ENCODE results near the gene CYBC1.
"Not testable (repeated sequence)": the region's sequence is repeated elsewhere in the genome, so short reads cannot be mapped to it uniquely, and the experiment has no call there.

CYBC1 gene

GRCh38 chr17:82477934-82478333 lies 27.4 kb upstream of the CYBC1 start:
- no peak for DNase-seq (ENCODE audit: low read depth)

GRCh38 chr17:82475458-82475857 lies 24.9 kb upstream of the CYBC1 start:
- DNase-seq (ENCODE audit: low read depth): peak; percentile 31

GRCh38 chr17:82474223-82475010 lies 23.9 kb upstream of the CYBC1 start:
- DNase-seq (ENCODE audit: low read depth): no peak

GRCh38 chr17:82470065-82470464 lies 19.5 kb upstream of the CYBC1 start:
- DNase-seq (ENCODE audit: low read depth): no peak

GRCh38 chr17:82468692-82469091 lies 18.1 kb upstream of the CYBC1 start:
- no peak for DNase-seq (ENCODE audit: low read depth)

- DNase-seq (ENCODE audit: low read depth): no peak
Observed at GRCh38 chr17:82465023-82465603, 14.6 kb upstream of the CYBC1 start.

- DNase-seq (ENCODE audit: low read depth): no peak
Observed at GRCh38 chr17:82464567-82464929, 14.0 kb upstream of the CYBC1 start.

GRCh38 chr17:82463925-82464566 lies 13.5 kb upstream of the CYBC1 start:
- no peak for DNase-seq (ENCODE audit: low read depth)

- no peak for DNase-seq (ENCODE audit: low read depth)
Observed at GRCh38 chr17:82463391-82463790, 12.8 kb upstream of the CYBC1 start.

- no peak for DNase-seq (ENCODE audit: low read depth)
Observed at GRCh38 chr17:82461827-82462524, 11.4 kb upstream of the CYBC1 start.

- DNase-seq (ENCODE audit: low read depth): not testable (repeated sequence)
Observed at GRCh38 chr17:82459936-82460335, 9.4 kb upstream of the CYBC1 start.

- DNase-seq (ENCODE audit: low read depth): peak; percentile 57
Observed at GRCh38 chr17:82458885-82459424, 8.4 kb upstream of the CYBC1 start.

GRCh38 chr17:82458179-82458884 lies 7.8 kb upstream of the CYBC1 start, which contains the start of gene NARF:
TSS of gene NARF (plus strand) at chr17:82458741. CDS start at chr17:82458804, 63 bp downstream.
- DNase-seq (ENCODE audit: low read depth): peak; percentile 100

GRCh38 chr17:82457929-82458178 lies 7.3 kb upstream of the CYBC1 start:
- no peak for DNase-seq (ENCODE audit: low read depth)

GRCh38 chr17:82457073-82457928 lies 6.7 kb upstream of the CYBC1 start:
- DNase-seq (ENCODE audit: low read depth): no peak

GRCh38 chr17:82453706-82454105 lies 3.2 kb upstream of the CYBC1 start:
- DNase-seq (ENCODE audit: low read depth): not testable (repeated sequence)

GRCh38 chr17:82453151-82453550 lies 2.6 kb upstream of the CYBC1 start:
- DNase-seq (ENCODE audit: low read depth): not testable (repeated sequence)

GRCh38 chr17:82452162-82452561 lies 1.6 kb upstream of the CYBC1 start:
- no peak for DNase-seq (ENCODE audit: low read depth)

GRCh38 chr17:82449883-82450356 lies 632 bp downstream of the CYBC1 start:
- DNase-seq (ENCODE audit: low read depth): no peak

GRCh38 chr17:82449131-82449882 lies 1.2 kb downstream of the CYBC1 start:
- no peak for DNase-seq (ENCODE audit: low read depth)
